Endothelial cell of umbilical vein (primary cell): Measurements from ENCODE around the gene PRDM2. TPM values are rescaled to one million over a fixed set of nuclear protein-coding genes. Genes with fewer than 3 reads are reported as not detected.

Experiments
- BruUV-seq: library from RNA; stranded (reverse); fragments of 400-500 nt; replicated peaks from 2 replicates; lab custom pipeline; 2021; lab: Mats Ljungman, UMichigan
- CTCF ChIA-PET: fragments of 300-600, 350-600 bp; sonication (Branson Sonifier 250); formaldehyde crosslinking; loops from one replicate; lab custom pipeline; 2021; ENCODE audit warnings: antibody characterized with exemption, inconsistent platforms; lab: Charles Lee
- POLR2A ChIA-PET: fragments of 300-600, 350-600 bp; sonication (Branson Sonifier 250); formaldehyde crosslinking; loops from one replicate; lab custom pipeline; 2021; ENCODE audit warnings: antibody characterized with exemption, inconsistent platforms; lab: Charles Lee
- DNase-seq: peaks from one replicate; pipeline ENCODE4 v3.0.0-alpha.2; 2011; ENCODE audit warnings: low read depth, low spot score
- FAIRE-seq: peaks from 2 replicates; lab custom pipeline; 2011; peaks lifted over from hg19 to GRCh38; lab: Jason Lieb, UNC
- H2AFZ ChIP-seq: 2 replicates; pipeline ENCODE4 v1.6.0; 2012; ENCODE audit warnings: low read depth, low read length, control low read depth, inconsistent platforms
- H3K27ac ChIP-seq: 2 replicates; pipeline ENCODE4 v1.5.1; 2011; ENCODE audit warnings: low read depth, mild to moderate bottlenecking, control low read depth, low read length, moderate library complexity; ENCODE audit not compliant: insufficient read depth
- H3K27me3 ChIP-seq, 2 experiments: 2 replicates each; pipeline versions ENCODE4 v1.6.0 to v1.6.1; 2011; ENCODE audit warnings: low read length in 2 of 2, mixed read lengths in 1 of 2; ENCODE audit not compliant: control insufficient read depth in 2 of 2, insufficient read depth in 2 of 2
- H3K36me3 ChIP-seq, 2 experiments: 2 replicates in 1 of 2; 3 replicates in 1 of 2; pipeline ENCODE4 v1.5.1; 2011; ENCODE audit warnings: low read length in 2 of 2, mild to moderate bottlenecking in 1 of 2, moderate library complexity in 1 of 2; ENCODE audit not compliant: control insufficient read depth in 2 of 2, insufficient read depth in 2 of 2; ENCODE audit errors: extremely low read depth in 1 of 2
- H3K4me1 ChIP-seq: 3 replicates; pipeline ENCODE4 v1.5.1; 2011; ENCODE audit warnings: mild to moderate bottlenecking, low read length; ENCODE audit not compliant: control insufficient read depth, insufficient read depth; ENCODE audit errors: extremely low read depth
- H3K4me2 ChIP-seq: 2 replicates; pipeline ENCODE4 v1.6.1; 2011; ENCODE audit warnings: low read length, control low read depth, mixed read lengths; ENCODE audit not compliant: insufficient read depth
- H3K4me3 ChIP-seq, 3 experiments: fragments of 200-600 bp in 1 of 3; sonication (generic), shearing (Covaris generic) in 1 of 3; replicated peaks in 1 of 3; 2 replicates each; pipeline ENCODE4 v1.5.1; 2011 to 2016; ENCODE audit warnings: control low read depth in 3 of 3, low read length in 3 of 3, mild to moderate bottlenecking in 2 of 3, inconsistent platforms in 1 of 3, low read depth in 1 of 3, moderate library complexity in 1 of 3; ENCODE audit not compliant: insufficient read depth in 1 of 3
- H3K79me2 ChIP-seq: 2 replicates; pipeline ENCODE4 v1.6.0; 2012; ENCODE audit warnings: low read length, inconsistent platforms; ENCODE audit not compliant: control insufficient read depth, insufficient read depth
- H3K9ac ChIP-seq: replicated peaks from 2 replicates; pipeline ENCODE3; 2011; ENCODE audit warnings: low read length, control low read depth; ENCODE audit not compliant: insufficient read depth; ENCODE audit errors: extremely low read depth
- H3K9me1 ChIP-seq: replicated peaks from 3 replicates; pipeline ENCODE4 v1.6.0; 2011; ENCODE audit warnings: mild to moderate bottlenecking, low read length; ENCODE audit not compliant: control insufficient read depth, insufficient read depth; ENCODE audit errors: extremely low read depth
- H3K9me3 ChIP-seq: replicated peaks from 2 replicates; pipeline ENCODE4 v1.5.1; 2012; ENCODE audit warnings: low read length, inconsistent platforms; ENCODE audit not compliant: control insufficient read depth, insufficient read depth
- H4K20me1 ChIP-seq: replicated peaks from 2 replicates; pipeline ENCODE3; 2011; ENCODE audit warnings: mild to moderate bottlenecking, low read length; ENCODE audit not compliant: control insufficient read depth, insufficient read depth; ENCODE audit errors: extremely low read depth
- EZH2 ChIP-seq: IDR thresholded peaks from 2 replicates; pipeline ENCODE4 v1.6.1; 2012; ENCODE audit warnings: borderline replicate concordance, low read depth, mild to moderate bottlenecking, moderate library complexity, low read length, inconsistent platforms; ENCODE audit not compliant: severe bottlenecking
- FOS ChIP-seq: IDR thresholded peaks from 2 replicates; pipeline ENCODE4 v1.6.1; 2011; ENCODE audit warnings: mild to moderate bottlenecking, low read length, moderate library complexity, borderline replicate concordance; ENCODE audit not compliant: insufficient read depth
- GATA2 ChIP-seq: IDR thresholded peaks from 2 replicates; pipeline ENCODE4 v1.7.0; 2011; ENCODE audit warnings: low read depth, mild to moderate bottlenecking, moderate library complexity, mixed read lengths, low read length; ENCODE audit not compliant: insufficient read length, insufficient read depth
- JUN ChIP-seq: IDR thresholded peaks from 2 replicates; pipeline ENCODE4 v1.6.1; 2011; ENCODE audit warnings: borderline replicate concordance, low read depth; ENCODE audit not compliant: insufficient read length, insufficient read depth
- MAX ChIP-seq: IDR thresholded peaks from 2 replicates; pipeline ENCODE4 v1.6.1; 2011; ENCODE audit not compliant: insufficient read depth, insufficient read length
- MYC ChIP-seq: IDR thresholded peaks from one replicate; pipeline ENCODE4 v1.6.1; 2011; ENCODE audit warnings: mild to moderate bottlenecking, low read depth, low read length
- POLR2A ChIP-seq: IDR thresholded peaks from 2 replicates; pipeline ENCODE4 v1.6.1; 2012; ENCODE audit warnings: low read depth, mild to moderate bottlenecking, control low read depth, low read length
- POLR2AphosphoS5 ChIP-seq: IDR thresholded peaks from 2 replicates; pipeline ENCODE4 v1.6.1; 2012; ENCODE audit warnings: low read depth, mild to moderate bottlenecking, control low read depth, low read length, moderate library complexity; ENCODE audit not compliant: insufficient read depth
- dilution Hi-C: fragments of 300-500 bp; cut with MboI; formaldehyde crosslinking; loops from one replicate; pipeline ENCODE4 v1.15.0; 2019; ENCODE audit warnings: low sequenced_read_pairs; ENCODE audit not compliant: extremely low pct_ligation_motif_present
- intact Hi-C: fragments of 100-400 bp; cut with micrococcal nuclease; formaldehyde crosslinking; loops from one replicate; pipeline ENCODE4 v1.10.0; 2022
- polyA plus RNA-seq, 4 experiments: library from polyadenylated mRNA; depleted of rRNA in 3 of 4; stranded (reverse) in 3 of 4; unstranded in 1 of 4; fragments of >200 nt; gene quantifications; 2 replicates each; pipeline versions ENCODE4 v1.2.1 to v1.2.3, GENCODE V29; 2011 to 2012; ENCODE audit warnings: missing spikeins in 1 of 4
- total RNA-seq: library from RNA; stranded (reverse); gene quantifications from 2 replicates; pipeline ENCODE4 v1.2.3, GENCODE V29; 2021
- TF ChIP-seq, protein P1 (sequence below), 2 donors: IDR thresholded peaks; 1 replicate in 1 of 2; 2 replicates in 1 of 2; pipeline ENCODE4 v1.5.1; 2011; ENCODE audit warnings: low read length in 2 of 2, mild to moderate bottlenecking in 2 of 2, moderate library complexity in 2 of 2, control low read depth in 1 of 2, inconsistent platforms in 1 of 2, low read depth in 1 of 2; ENCODE audit not compliant: insufficient read depth in 1 of 2; ENCODE audit errors: extremely low read depth in 1 of 2

PRDM2 gene
- total and polyA plus RNA-seq, 2 donors (not counting 3 experiments of a cell fraction or from before 2014, with no cell fraction given): 11.3 to 35.7 TPM

DNA sequence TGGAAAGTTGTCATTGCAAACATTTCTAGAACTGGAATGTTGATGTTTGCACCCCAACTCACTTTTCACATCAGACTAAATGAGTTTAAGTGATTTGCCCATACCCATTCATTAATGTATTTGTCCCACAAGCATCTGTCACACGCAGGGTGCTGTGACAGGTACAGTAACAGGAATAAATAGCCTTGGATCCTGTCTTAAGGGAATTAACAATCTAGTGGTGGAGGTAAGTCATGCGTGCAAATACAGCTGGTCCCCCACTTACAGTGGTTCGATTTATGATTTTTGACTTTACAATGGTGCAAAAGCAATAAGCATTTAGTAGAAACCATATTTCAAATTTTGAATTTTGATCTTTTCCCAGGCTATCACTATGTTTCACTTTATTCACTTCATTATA, 17.5 kb upstream of the PRDM2 start:
- no peak overlapping the region for H3K27ac ChIP-seq
- no peak overlapping the region for H3K9ac ChIP-seq
- H3K9me1 ChIP-seq: no peaks in the 10 kb centered on the region
- intact Hi-C loops (no loop called here), dilution Hi-C loops (no loop called here)
- ChIA-PET CTCF (interaction anchor here (1.5 kb wide), 1 partner anchor 11 kb away, joined by 3 read pairs; no protein-coding TSS in a partner anchor), POLR2A (no interaction called here)
- no peaks in the 10 kb centered on the region for H3K4me1 ChIP-seq
- FAIRE-seq: no peak
- no peaks in the 10 kb centered on the region for H3K79me2 ChIP-seq
- H3K9me3 ChIP-seq: no peaks in the 10 kb centered on the region
- no peak for TF ChIP-seq MAX
- TF ChIP-seq, protein P1, sequence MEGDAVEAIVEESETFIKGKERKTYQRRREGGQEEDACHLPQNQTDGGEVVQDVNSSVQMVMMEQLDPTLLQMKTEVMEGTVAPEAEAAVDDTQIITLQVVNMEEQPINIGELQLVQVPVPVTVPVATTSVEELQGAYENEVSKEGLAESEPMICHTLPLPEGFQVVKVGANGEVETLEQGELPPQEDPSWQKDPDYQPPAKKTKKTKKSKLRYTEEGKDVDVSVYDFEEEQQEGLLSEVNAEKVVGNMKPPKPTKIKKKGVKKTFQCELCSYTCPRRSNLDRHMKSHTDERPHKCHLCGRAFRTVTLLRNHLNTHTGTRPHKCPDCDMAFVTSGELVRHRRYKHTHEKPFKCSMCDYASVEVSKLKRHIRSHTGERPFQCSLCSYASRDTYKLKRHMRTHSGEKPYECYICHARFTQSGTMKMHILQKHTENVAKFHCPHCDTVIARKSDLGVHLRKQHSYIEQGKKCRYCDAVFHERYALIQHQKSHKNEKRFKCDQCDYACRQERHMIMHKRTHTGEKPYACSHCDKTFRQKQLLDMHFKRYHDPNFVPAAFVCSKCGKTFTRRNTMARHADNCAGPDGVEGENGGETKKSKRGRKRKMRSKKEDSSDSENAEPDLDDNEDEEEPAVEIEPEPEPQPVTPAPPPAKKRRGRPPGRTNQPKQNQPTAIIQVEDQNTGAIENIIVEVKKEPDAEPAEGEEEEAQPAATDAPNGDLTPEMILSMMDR (IDR thresholded peaks at IDR 0.05; ENCODE audit: extremely low read depth in 1 of 2, insufficient read depth in 1 of 2, low read depth in 1 of 2, low read length in 2 of 2): no peak
- no peak for TF ChIP-seq FOS
- H3K36me3 ChIP-seq: no peaks in the 10 kb centered on the region
- H2AFZ ChIP-seq: no peak overlapping the region
- H3K4me3 ChIP-seq: no peak overlapping the region
- no peak overlapping the region for H3K4me2 ChIP-seq
- no peaks in the 10 kb centered on the region for H3K27me3 ChIP-seq
- no peaks in the 10 kb centered on the region for H4K20me1 ChIP-seq
- no TSS peak for BruUV-seq
- DNase-seq: no peak

GRCh38 chr1:13683206-13683605, 16.8 kb upstream of the PRDM2 start:
- H3K9me1 ChIP-seq: no peaks in the 10 kb centered on the region
- no peaks in the 10 kb centered on the region for H4K20me1 ChIP-seq
- H2AFZ ChIP-seq: no peak overlapping the region
- H3K4me3 ChIP-seq: no peak overlapping the region
- CTCF ChIA-PET: interaction anchor here (0.6 to 1.5 kb wide), 2 partner anchors 10 to 24 kb away, joined by 3 read pairs; no protein-coding TSS in a partner anchor
- no peak overlapping the region for H3K4me2 ChIP-seq
- no peak overlapping the region for H3K9ac ChIP-seq
- H3K27me3 ChIP-seq: no peaks in the 10 kb centered on the region
- DNase-seq: no peak
- H3K79me2 ChIP-seq: no peaks in the 10 kb centered on the region
- no peak overlapping the region for H3K27ac ChIP-seq
- FAIRE-seq: no peak
- no peaks in the 10 kb centered on the region for H3K36me3 ChIP-seq
- POLR2A ChIA-PET: interaction anchor here (0.6 kb wide), 1 partner anchor 1213 kb away, joined by 4 read pairs; no protein-coding TSS in a partner anchor
- BruUV-seq: no TSS peak
- H3K4me1 ChIP-seq: no peaks in the 10 kb centered on the region
- intact Hi-C loops (no loop called here), dilution Hi-C loops (no loop called here)
- TF ChIP-seq POLR2A (no peak), MYC (no peak), JUN (no peak), MAX (no peak), POLR2AphosphoS5 (no peak), GATA2 (no peak), FOS (no peak), EZH2 (no peak)
- TF ChIP-seq, protein P1 (IDR thresholded peaks at IDR 0.05; ENCODE audit: extremely low read depth in 1 of 2, insufficient read depth in 1 of 2, low read depth in 1 of 2, low read length in 2 of 2): no peak
- H3K9me3 ChIP-seq: no peaks in the 10 kb centered on the region
